Neural cell (in vitro differentiated cells): ENCODE measurements around the gene ACACA. TPM values are rescaled to one million over a fixed set of nuclear protein-coding genes. Genes with fewer than 3 reads are reported as not detected.

Experiments used
- H2AFZ ChIP-seq: fragments of 200-600, 300-800 bp; sonication (generic), shearing (Covaris generic); 2 replicates; pipeline ENCODE4 v1.6.0; 2014; ENCODE audit warnings: low read depth, mild to moderate bottlenecking, antibody characterized with exemption, low read length, moderate library complexity
- H3F3A ChIP-seq: fragments of 200-600 bp; shearing (Covaris generic); 2 replicates; pipeline ENCODE4 v1.6.1; 2016; ENCODE audit warnings: mild to moderate bottlenecking, moderate library complexity, mixed read lengths, antibody characterized with exemption, low read length; ENCODE audit not compliant: insufficient read depth, poor library complexity, severe bottlenecking
- H3K27ac ChIP-seq: fragments of 200-600, 300-800 bp; sonication (generic), shearing (Covaris generic); 2 replicates; pipeline ENCODE4 v1.5.1; 2014; ENCODE audit warnings: mild to moderate bottlenecking, low read length, moderate library complexity
- H3K27me3 ChIP-seq: fragments of 300-800, 200-600 bp; sonication (generic), shearing (Covaris generic); 2 replicates; pipeline ENCODE4 v1.6.0; 2014; ENCODE audit warnings: mild to moderate bottlenecking, low read depth, low read length, moderate library complexity; ENCODE audit not compliant: insufficient read depth
- H3K36me3 ChIP-seq: fragments of 300-800, 200-600 bp; sonication (generic), shearing (Covaris generic); 2 replicates; pipeline ENCODE4 v1.5.1; 2014; ENCODE audit warnings: mild to moderate bottlenecking, antibody characterized with exemption, low read length, moderate library complexity; ENCODE audit not compliant: insufficient read depth
- H3K4me2 ChIP-seq: fragments of 300-800, 200-600 bp; sonication (generic), shearing (Covaris generic); 2 replicates; pipeline ENCODE4 v1.6.0; 2014; ENCODE audit warnings: mild to moderate bottlenecking, low read length
- H3K4me3 ChIP-seq: fragments of 300-800, 200-600 bp; sonication (generic), shearing (Covaris generic); 2 replicates; pipeline ENCODE4 v1.5.1; 2014; ENCODE audit warnings: mild to moderate bottlenecking, low read length, moderate library complexity
- H3K79me2 ChIP-seq: fragments of 200-600 bp; shearing (Covaris generic); replicated peaks from 2 replicates; pipeline ENCODE4 v1.6.0; 2014; ENCODE audit warnings: mild to moderate bottlenecking, low read length, moderate library complexity; ENCODE audit not compliant: insufficient read depth
- H3K9ac ChIP-seq: fragments of 300-800, 200-600 bp; sonication (generic), shearing (Covaris generic); 2 replicates; pipeline ENCODE4 v1.6.1; 2016; ENCODE audit warnings: mild to moderate bottlenecking, low read length, mixed read lengths
- H3K9me2 ChIP-seq: fragments of 200-600 bp; shearing (Covaris generic); 2 replicates; pipeline ENCODE4 v1.6.1; 2016; ENCODE audit warnings: mild to moderate bottlenecking, low read length, mixed read lengths; ENCODE audit not compliant: insufficient read depth
- H3K9me3 ChIP-seq: fragments of 200-600, 300-800 bp; sonication (generic), shearing (Covaris generic); 2 replicates; pipeline ENCODE4 v1.6.1; 2016; ENCODE audit warnings: mild to moderate bottlenecking, mixed run types, low read length, moderate library complexity, mixed read lengths
- H4K20me1 ChIP-seq: fragments of 200-600 bp; shearing (Covaris generic); 2 replicates; pipeline ENCODE4 v1.6.1; 2016; ENCODE audit warnings: mild to moderate bottlenecking, mixed run types; ENCODE audit not compliant: insufficient read depth
- CTCF ChIP-seq: fragments of 450-650 bp; IDR thresholded peaks from 2 replicates; pipeline ENCODE4 v1.5.1; 2014; ENCODE audit warnings: antibody characterized with exemption, mild to moderate bottlenecking, moderate library complexity; ENCODE audit not compliant: poor library complexity, severe bottlenecking
- EP300 ChIP-seq: fragments of 450-650 bp; conservative IDR thresholded peaks from 2 replicates; pipeline ENCODE4 v1.6.1; 2014; ENCODE audit warnings: antibody characterized with exemption, mild to moderate bottlenecking, moderate library complexity; ENCODE audit not compliant: poor library complexity, severe bottlenecking
- EZH2 ChIP-seq: fragments of 200-600, 300-800 bp; shearing (Covaris generic), sonication (generic); IDR thresholded peaks from 2 replicates; pipeline ENCODE4 v1.6.1; 2014; ENCODE audit warnings: antibody characterized with exemption, low read length, borderline replicate concordance, mild to moderate bottlenecking; ENCODE audit not compliant: insufficient read depth, poor library complexity, severe bottlenecking
- MXI1 ChIP-seq: fragments of 450-650 bp; conservative IDR thresholded peaks from 2 replicates; pipeline ENCODE4 v1.6.1; 2014; ENCODE audit warnings: antibody characterized with exemption, mild to moderate bottlenecking; ENCODE audit not compliant: poor library complexity, severe bottlenecking
- POLR2AphosphoS5 ChIP-seq: IDR thresholded peaks from 2 replicates; pipeline ENCODE4 v1.6.1; 2012
- RAD21 ChIP-seq: fragments of 450-650 bp; conservative IDR thresholded peaks from 2 replicates; pipeline ENCODE4 v1.6.1; 2014; ENCODE audit warnings: antibody characterized with exemption, mild to moderate bottlenecking, moderate library complexity
- SMC3 ChIP-seq: fragments of 450-650 bp; conservative IDR thresholded peaks from 2 replicates; pipeline ENCODE4 v1.6.1; 2014; ENCODE audit warnings: antibody characterized with exemption, mild to moderate bottlenecking, moderate library complexity; ENCODE audit not compliant: poor library complexity
- TAF1 ChIP-seq: IDR thresholded peaks from 2 replicates; pipeline ENCODE4 v1.6.1; 2012; ENCODE audit warnings: low read depth
- polyA plus RNA-seq: library from polyadenylated mRNA; depleted of rRNA; stranded (reverse); fragments of >200 nt; gene quantifications from 2 replicates; pipeline ENCODE4 v1.2.3, GENCODE V29; 2014
- TF ChIP-seq, protein P1 (sequence below): IDR thresholded peaks from 2 replicates; pipeline ENCODE4 v1.6.1; 2012; ENCODE audit warnings: borderline replicate concordance

Gene ACACA
- polyA plus RNA-seq, 1 donor from 2014 or later = 38.4 TPM

DNA sequence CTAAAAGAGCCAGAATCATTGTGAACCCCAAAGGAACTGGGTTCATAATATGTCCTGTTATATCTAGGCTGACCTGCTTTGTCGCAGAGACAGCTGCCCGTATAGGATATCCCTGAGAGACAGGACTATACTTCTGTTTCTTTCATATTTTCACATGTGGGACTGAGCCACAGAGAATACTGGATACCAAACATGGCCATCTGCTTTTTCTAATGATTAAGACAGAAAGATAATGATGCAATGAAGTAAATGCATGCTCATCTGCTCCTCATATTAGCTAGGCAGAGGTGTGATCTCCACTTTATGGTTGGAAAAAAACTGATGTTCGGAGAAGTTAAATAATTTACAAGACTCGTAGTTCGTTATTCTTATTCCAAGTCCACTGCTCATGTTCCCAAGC, 297.5 kb downstream of the ACACA start:
- Histone ChIP-seq H3F3A (no peaks in the 10 kb centered on the region), H3K79me2 (no peaks in the 10 kb centered on the region), H3K36me3 (peaks cover 10% of the 10 kb centered on the region), H3K9me3 (no peaks in the 10 kb centered on the region), H2AFZ (no peak overlapping the region), H3K9ac (no peak overlapping the region), H3K4me3 (no peak overlapping the region), H3K9me2 (no peaks in the 10 kb centered on the region), H3K4me2 (no peak overlapping the region), H3K27ac (no peak overlapping the region), H4K20me1 (no peaks in the 10 kb centered on the region), H3K27me3 (no peaks in the 10 kb centered on the region)
- TF ChIP-seq SMC3 (no peak), CTCF (no peak), RAD21 (no peak), TAF1 (no peak), POLR2AphosphoS5 (no peak), MXI1 (no peak), EZH2 (no peak), EP300 (no peak)
- TF ChIP-seq, protein P1, sequence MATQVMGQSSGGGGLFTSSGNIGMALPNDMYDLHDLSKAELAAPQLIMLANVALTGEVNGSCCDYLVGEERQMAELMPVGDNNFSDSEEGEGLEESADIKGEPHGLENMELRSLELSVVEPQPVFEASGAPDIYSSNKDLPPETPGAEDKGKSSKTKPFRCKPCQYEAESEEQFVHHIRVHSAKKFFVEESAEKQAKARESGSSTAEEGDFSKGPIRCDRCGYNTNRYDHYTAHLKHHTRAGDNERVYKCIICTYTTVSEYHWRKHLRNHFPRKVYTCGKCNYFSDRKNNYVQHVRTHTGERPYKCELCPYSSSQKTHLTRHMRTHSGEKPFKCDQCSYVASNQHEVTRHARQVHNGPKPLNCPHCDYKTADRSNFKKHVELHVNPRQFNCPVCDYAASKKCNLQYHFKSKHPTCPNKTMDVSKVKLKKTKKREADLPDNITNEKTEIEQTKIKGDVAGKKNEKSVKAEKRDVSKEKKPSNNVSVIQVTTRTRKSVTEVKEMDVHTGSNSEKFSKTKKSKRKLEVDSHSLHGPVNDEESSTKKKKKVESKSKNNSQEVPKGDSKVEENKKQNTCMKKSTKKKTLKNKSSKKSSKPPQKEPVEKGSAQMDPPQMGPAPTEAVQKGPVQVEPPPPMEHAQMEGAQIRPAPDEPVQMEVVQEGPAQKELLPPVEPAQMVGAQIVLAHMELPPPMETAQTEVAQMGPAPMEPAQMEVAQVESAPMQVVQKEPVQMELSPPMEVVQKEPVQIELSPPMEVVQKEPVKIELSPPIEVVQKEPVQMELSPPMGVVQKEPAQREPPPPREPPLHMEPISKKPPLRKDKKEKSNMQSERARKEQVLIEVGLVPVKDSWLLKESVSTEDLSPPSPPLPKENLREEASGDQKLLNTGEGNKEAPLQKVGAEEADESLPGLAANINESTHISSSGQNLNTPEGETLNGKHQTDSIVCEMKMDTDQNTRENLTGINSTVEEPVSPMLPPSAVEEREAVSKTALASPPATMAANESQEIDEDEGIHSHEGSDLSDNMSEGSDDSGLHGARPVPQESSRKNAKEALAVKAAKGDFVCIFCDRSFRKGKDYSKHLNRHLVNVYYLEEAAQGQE = no peak

DNA sequence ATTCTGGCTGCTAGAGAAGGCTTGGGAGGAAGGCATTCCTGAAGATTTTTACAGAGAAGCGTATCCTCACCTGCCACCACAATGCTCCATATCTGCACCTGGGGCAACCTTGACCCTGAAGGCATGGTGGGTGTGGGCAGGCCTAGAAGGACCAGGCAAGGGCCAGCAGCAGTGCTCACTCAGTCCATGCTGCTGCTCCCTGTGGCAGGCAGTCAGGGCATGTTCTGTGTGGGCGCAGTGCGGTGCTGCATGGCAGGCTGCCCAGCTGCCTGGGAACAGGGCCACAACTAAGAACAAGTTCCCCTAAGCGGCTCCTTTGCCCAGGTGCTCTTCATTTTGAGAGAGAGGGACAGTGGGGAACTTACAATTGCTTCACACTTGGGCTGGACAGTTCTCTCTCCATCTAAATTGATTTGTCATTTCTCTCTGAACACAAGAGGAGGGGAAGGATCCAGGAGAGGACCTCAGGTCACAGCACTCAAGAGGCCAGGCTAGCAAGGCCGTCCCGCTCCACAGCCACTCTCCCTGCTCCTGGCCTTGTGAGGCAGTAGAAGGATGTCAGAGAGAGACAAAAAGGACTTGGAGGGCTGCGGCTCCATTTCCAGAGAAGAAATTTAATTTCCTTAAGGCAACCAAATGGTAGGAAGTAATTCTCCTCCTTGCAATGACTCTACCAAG, 299.1 kb downstream of the ACACA start:
- H4K20me1 ChIP-seq = no peaks in the 10 kb centered on the region
- TF ChIP-seq RAD21 (no peak), POLR2AphosphoS5 (no peak)
- TF ChIP-seq, protein P1 = no peak
- no peak overlapping the region for H2AFZ ChIP-seq
- no peak overlapping the region for H3K27ac ChIP-seq
- H3K9ac ChIP-seq = no peak overlapping the region
- H3K4me3 ChIP-seq = no peak overlapping the region
- H3K9me2 ChIP-seq = no peaks in the 10 kb centered on the region
- no peaks in the 10 kb centered on the region for H3K79me2 ChIP-seq
- H3F3A ChIP-seq = no peaks in the 10 kb centered on the region
- no peaks in the 10 kb centered on the region for H3K27me3 ChIP-seq
- no peak overlapping the region for H3K4me2 ChIP-seq
- no peaks in the 10 kb centered on the region for H3K9me3 ChIP-seq
- peaks cover 2% of the 10 kb centered on the region for H3K36me3 ChIP-seq
